Activated CD4-positive, alpha-beta T cell treated with anti-CD3 and anti-CD28 coated beads, Interleukin-10, Interleukin-2, amounts not matched to agents 100 ng/mL and 50 ng/mL, durations not matched to agents 16 hours and 8 hours (primary cell): ENCODE data around the gene LRRK1.
"Not testable (repeated sequence)": the region's sequence is repeated elsewhere in the genome, so short reads cannot be mapped to it uniquely, and the experiment has no call there.

Experiments used
- DNase-seq: peaks from one replicate; pipeline ENCODE4 v3.0.0-alpha.2; 2020

The LRRK1 gene

GRCh38 chr15:101063212-101063611 is 144.1 kb downstream of the LRRK1 start:
- DNase-seq = no peak

DNA sequence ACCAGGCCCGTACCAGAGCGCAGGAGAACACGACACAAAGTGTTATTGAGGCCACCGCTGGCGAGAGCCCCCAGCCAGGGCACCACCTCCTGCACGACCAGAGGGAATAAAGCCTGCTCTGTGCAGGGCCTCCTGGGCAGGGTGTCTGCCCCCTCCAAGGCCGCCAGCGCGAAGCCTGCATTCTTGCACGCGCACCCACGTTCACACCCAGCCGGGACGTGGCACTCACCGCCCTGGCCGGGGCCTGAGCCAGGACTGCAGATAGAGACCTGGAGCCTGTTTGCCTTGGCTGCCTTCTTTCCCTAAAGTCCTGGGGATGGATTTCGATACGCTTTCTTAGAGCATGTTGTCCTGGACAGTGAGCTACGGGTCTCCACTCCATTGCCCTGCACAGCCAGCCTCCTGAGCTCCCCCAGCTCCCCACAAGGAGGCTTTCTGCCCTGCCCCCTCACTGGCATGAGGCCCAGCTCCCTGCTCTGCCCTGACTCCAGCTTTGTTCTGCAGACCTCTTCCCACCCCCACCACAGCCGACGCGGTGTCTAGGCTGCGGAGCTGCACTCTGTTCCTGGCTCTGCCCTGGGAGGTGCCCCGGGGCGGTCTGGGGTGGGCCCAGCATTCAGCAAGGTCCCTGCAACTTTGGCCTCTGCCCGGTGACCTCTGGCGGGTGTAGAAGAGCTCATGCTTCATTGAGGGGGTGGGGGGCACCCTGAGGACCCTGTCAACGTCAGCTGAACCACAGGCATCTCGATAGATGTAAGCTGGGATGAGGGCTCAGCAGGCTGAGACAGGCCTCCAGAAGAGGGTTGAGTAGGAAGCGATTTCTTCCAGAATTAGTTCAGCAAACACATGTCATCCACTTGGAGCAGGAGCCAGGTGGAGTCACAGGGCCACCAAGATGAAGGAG is 145.0 kb downstream of the LRRK1 start:
- no peak for DNase-seq

DNA sequence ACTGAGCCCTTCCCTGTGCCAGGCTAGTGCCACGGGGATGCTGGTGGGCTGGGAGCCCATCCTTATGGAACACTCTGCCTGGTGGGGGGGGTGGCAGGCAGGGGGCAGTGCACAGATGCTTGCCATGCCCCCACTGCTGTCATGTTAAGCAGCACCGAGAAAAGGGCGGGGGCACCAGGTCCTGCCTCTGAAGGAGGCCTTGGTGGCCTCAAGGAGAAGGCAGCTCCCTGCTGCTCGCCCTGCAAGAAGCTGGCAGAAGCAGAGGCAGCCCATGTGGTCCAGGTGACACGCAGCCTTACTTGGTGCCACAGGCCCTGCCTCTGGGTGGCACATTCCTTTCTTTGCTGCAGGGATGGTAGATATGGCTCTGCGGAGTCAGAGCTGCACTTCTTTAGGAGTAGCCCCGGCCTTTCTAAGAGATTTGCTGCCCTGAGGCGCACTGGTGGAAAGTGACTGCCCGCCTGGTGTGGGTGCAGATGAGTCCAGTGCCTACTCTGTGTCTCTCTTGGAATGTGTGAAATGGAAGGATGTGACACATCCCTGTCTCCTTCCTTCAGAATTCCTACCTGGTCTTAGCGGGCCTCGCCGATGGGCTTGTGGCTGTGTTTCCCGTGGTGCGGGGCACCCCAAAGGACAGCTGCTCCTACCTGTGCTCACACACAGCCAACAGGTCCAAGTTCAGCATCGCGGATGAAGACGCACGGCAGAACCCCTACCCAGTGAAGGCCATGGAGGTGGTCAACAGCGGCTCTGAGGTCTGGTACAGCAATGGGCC is 145.8 kb downstream of the LRRK1 start:
- DNase-seq = no peak

DNA sequence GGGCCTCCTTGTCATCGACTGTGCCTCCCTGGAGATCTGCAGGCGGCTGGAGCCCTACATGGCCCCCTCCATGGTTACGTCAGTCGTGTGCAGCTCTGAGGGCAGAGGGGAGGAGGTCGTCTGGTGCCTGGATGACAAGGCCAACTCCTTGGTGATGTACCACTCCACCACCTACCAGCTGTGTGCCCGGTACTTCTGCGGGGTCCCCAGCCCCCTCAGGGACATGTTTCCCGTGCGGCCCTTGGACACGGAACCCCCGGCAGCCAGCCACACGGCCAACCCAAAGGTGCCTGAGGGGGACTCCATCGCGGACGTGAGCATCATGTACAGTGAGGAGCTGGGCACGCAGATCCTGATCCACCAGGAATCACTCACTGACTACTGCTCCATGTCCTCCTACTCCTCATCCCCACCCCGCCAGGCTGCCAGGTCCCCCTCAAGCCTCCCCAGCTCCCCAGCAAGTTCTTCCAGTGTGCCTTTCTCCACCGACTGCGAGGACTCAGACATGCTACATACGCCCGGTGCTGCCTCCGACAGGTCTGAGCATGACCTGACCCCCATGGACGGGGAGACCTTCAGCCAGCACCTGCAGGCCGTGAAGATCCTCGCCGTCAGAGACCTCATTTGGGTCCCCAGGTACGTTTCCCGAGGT is 146.5 kb downstream of the LRRK1 start:
- no peak for DNase-seq

- no peak for DNase-seq
Measured at GRCh38 chr15:101066501-101067408, 147.6 kb downstream of the LRRK1 start.

- DNase-seq = no peak
Measured at GRCh38 chr15:101067660-101068522, 148.7 kb downstream of the LRRK1 start.

DNA sequence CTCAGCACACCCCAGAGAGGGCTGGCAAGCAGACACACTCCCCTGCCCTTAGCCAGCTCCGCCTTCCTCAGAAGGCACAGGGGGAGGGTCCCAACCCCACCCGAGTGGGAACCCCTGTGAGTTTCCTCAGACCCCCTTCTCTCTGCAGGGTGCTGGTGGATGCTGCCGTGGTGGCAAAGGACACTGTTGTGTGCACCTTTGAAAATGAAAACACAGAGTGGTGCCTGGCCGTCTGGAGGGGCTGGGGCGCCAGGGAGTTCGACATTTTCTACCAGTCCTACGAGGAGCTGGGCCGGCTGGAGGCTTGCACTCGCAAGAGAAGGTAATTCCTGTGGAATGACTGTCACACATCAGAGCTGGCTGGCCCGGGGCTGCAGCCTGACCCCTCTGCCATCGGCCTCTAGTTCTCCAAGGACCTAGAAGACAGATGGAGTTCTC is 149.4 kb downstream of the LRRK1 start:
- no peak for DNase-seq

DNA sequence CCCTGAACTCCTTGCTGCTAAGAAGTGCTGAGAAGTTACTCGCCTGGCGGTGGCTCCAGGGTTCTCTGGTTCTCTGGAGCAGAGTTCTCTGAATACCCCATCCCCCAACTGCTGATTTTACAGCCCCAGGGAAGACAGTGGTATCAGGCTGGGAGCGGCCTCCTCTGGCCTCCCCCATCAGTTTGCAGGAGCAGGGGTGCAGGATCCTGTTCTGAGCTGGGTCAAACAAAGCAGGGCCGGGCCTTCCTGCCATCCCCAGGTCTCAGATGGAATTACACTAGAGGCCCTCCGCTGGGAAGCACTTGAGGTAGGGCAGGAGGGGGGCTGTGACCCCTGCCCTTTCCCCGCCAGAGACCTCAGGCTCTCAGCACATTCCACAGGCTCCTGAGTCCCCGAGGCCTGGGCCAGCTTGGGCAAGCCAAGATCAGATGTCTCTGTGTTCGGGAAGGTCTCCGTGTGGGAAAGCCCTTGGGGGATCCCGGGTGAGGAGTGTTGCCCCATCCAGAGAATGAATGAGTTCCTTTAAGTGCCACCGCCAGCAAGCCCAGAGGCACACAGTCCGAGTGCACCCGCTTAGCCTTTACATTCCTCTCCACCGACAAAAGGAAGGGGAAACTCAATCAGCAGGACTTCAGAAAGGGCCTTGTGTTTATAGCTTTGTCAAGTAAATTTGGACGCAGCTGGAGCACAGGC is 149.9 kb downstream of the LRRK1 start:
- no peak for DNase-seq

- no peak for DNase-seq
Measured at GRCh38 chr15:101069654-101069973, 150.5 kb downstream of the LRRK1 start.

- no peak for DNase-seq
Measured at GRCh38 chr15:101070024-101070423, 150.9 kb downstream of the LRRK1 start.

DNA sequence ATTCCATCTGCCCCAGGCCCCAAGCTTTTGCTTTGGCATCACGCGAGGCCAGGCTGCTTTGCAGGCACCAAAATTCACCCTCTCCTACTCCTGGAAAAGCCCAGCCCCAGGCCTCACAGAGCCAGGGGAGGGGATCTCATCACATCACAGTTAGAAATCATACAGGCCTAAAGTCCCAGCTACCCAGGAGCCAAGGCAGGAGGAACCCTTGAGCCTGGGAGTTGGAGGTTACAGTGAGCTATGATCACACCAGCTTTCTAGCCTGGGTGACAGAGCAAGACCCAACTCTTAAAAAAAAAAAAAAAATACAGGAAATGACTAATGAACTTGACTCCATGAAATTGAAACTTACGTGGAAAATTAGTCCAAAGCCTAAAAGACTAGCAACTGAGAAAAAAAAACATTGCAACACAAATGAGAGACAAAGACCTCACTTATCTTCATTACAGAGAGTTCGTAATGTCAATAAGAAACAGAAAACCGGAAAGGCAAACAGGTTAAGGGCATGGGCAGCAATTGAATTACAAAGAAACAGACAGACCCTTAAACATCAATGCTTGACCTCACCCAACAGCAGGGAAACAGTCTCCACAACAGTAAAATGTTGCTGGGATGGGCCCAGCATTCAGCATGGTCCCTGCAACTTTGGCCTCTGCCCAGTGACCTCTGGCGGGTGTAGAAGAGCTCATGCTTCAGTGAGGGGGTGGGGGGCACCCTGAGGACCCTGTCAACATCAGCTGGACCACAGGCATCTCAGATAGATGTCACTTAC is 151.5 kb downstream of the LRRK1 start:
- DNase-seq = peak; percentile 20

DNA sequence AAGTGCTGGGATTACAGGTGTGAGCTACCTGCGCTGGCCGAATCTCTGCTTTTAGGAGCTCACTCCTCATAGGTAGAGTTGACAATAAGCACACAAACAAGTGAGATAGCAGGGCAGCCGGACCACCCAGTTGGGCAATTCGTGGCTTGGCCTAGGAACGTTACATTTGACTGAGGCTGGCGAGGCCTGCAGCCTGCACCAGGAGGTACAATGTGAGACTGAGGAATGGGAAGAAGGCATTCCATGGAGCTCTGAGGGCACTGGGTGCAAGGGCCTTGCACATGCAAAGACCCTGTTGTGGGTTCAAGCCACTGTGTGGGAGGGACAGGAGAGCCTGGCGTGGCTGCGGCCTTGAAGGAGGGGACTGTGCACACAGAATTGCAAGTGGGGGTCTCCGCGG is 152.5 kb downstream of the LRRK1 start:
- DNase-seq = no peak

- not testable (repeated sequence) for DNase-seq
Measured at GRCh38 chr15:101072235-101072634, 153.1 kb downstream of the LRRK1 start.

- not testable (repeated sequence) for DNase-seq
Measured at GRCh38 chr15:101077806-101078668, 158.9 kb downstream of the LRRK1 start.

- no peak for DNase-seq
Measured at GRCh38 chr15:101078669-101079323, 159.6 kb downstream of the LRRK1 start.

GRCh38 chr15:101081900-101082299 is 162.7 kb downstream of the LRRK1 start:
- DNase-seq = no peak

DNA sequence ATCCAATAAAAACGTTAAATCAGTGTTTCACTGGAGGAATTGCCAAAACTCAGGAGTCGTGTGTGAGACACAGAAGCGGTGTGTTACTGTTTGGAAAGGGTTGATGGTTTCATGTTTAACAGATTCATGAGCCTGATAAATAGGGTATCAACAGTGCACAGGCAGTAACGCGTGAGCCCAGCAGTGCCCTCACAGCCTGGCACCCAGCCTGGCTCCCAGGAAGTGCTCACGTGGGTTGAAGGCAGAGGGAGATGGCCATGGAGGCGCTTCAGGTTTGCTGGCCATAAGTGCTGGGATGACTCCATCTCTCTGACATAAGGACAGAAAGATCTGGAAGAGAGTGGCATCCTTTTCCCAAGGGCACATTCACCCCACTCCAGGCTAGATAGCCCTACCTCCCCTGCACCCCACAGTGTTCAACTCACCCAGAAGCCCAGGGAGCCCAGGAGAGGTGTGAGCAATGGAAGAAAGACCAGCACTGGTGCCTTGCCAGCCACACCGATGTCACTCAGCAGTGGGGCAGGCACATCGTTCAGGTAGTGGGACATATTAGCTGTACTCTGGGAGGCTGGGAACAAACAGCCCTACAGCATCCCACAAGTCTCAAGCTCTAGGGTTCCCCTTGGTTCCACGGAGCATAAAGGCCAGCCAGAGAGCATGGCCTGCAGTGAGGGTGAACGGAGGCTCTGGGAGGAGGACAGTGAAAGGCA is 164.3 kb downstream of the LRRK1 start:
- no peak for DNase-seq

DNA sequence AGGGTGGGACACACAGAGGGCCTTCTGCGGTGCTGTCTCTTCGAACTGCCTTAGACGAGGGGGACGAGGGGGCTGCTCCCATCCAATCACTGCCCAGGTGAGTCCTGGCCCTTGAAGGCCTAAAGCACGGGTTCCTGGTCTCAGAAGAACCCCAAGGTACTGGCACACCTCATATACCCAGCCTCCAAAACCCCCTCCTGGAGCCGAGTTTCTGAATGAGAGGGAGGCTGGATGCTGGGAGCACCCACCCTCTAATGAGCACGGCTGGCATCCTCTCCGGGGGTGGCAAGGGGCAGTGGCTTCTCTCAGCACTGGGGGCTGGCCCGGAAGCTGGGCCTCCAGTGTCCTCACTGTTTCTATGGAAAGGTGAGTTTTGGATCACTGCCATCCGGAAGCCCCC is 165.6 kb downstream of the LRRK1 start:
- DNase-seq = no peak
